ENCODE results near the gene GBGT1. TPM values are rescaled to one million over a fixed set of nuclear protein-coding genes. Genes with fewer than 3 reads are reported as not detected.

GBGT1 gene
- total RNA-seq, 1 experiment from 2014 or later: not detected

DNA sequence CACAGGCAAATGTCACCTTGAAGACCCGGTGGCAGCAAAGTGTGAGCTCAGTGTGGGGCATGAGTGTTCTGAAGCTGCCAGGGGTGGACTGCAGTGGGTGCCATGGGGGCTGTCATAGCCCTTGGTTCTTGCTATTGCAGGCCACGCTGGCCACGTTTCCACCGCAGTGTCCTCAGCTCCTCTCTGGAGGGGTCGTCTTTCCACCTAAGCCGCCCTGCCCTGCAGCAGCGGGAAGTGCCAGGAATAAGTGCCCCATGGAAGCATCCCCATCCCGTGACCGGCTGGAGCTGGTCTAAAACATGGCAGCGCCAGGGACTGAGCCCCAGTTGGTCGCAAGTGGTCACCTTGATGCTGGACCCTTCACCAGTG is 38.4 kb upstream of the GBGT1 start:
- TF ChIP-seq, protein P1, sequence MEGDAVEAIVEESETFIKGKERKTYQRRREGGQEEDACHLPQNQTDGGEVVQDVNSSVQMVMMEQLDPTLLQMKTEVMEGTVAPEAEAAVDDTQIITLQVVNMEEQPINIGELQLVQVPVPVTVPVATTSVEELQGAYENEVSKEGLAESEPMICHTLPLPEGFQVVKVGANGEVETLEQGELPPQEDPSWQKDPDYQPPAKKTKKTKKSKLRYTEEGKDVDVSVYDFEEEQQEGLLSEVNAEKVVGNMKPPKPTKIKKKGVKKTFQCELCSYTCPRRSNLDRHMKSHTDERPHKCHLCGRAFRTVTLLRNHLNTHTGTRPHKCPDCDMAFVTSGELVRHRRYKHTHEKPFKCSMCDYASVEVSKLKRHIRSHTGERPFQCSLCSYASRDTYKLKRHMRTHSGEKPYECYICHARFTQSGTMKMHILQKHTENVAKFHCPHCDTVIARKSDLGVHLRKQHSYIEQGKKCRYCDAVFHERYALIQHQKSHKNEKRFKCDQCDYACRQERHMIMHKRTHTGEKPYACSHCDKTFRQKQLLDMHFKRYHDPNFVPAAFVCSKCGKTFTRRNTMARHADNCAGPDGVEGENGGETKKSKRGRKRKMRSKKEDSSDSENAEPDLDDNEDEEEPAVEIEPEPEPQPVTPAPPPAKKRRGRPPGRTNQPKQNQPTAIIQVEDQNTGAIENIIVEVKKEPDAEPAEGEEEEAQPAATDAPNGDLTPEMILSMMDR (IDR thresholded peaks at IDR 0.05; ENCODE audit: unreplicated experiment): no peak

DNA sequence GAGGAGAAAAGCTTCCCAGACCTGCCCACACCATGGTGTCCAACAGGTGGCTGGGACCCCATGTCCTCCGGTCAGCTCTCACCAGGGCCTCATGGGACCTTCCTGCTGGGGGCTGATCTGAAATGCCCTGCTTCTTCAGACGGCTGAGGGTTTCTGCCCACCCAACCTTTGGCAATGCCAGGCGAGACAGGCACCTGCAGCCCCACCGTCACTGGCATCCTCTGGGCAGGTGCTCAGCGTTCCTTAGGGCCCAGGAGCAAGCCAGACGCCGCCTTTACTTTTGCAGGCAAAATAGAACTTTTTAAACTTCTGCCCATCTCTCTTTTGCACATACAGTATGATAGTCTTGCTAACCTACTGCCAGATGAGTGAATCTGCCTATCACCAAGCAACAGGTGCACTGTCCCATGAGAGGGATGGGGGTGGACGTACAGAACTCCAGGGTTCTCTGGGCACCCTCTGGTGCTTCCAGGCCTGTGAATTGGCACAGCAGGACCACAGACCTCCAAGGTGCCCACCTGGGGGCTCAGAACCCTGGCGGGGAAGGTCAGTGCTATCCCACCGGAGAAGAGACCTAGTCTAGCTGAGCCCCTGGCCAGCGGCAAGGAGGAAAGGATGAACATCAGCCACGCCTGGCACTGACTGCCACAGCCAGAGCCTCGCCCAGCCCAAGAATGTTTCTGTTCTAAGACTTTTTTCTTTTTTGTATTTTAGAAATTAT is 37.9 kb upstream of the GBGT1 start:
- TF ChIP-seq, protein P1 (IDR thresholded peaks at IDR 0.05; ENCODE audit: unreplicated experiment): no peak
- CTCF ChIA-PET: no interaction called here
- peaks cover 21% of the 10 kb centered on the region for H3K27me3 Mint-ChIP-seq (ENCODE audit: unreplicated experiment)
- H3K4me1 Mint-ChIP-seq (ENCODE audit: low read depth, unreplicated experiment): no peaks in the 10 kb centered on the region
- DNase-seq: no peak
- no peak overlapping the region for H3K27ac Mint-ChIP-seq (ENCODE audit: unreplicated experiment)
- intact Hi-C loops (cut with micrococcal nuclease; ENCODE audit: unreplicated experiment): no loop called here
- peaks cover 7% of the 10 kb centered on the region for H3K36me3 Mint-ChIP-seq (ENCODE audit: insufficient read depth, unreplicated experiment)
- BruUV-seq (replicated peaks): no TSS peak
- H3K9me3 Mint-ChIP-seq (ENCODE audit: low read depth, unreplicated experiment): no peaks in the 10 kb centered on the region
- no peak overlapping the region for H3K4me3 Mint-ChIP-seq (ENCODE audit: low read depth, unreplicated experiment)

More for the DNA sequence above, 38.4 kb upstream of the GBGT1 start:
- Mint-ChIP-seq H3K36me3 (ENCODE audit: insufficient read depth, unreplicated experiment) (peaks cover 7% of the 10 kb centered on the region), H3K27ac (ENCODE audit: unreplicated experiment) (no peak overlapping the region), H3K27me3 (ENCODE audit: unreplicated experiment) (peaks cover 21% of the 10 kb centered on the region), H3K9me3 (ENCODE audit: low read depth, unreplicated experiment) (no peaks in the 10 kb centered on the region), H3K4me1 (ENCODE audit: low read depth, unreplicated experiment) (no peaks in the 10 kb centered on the region), H3K4me3 (ENCODE audit: low read depth, unreplicated experiment) (no peak overlapping the region)
- no TSS peak for BruUV-seq (replicated peaks)
- no peak for DNase-seq
- intact Hi-C loops (cut with micrococcal nuclease; ENCODE audit: unreplicated experiment): no loop called here
- CTCF ChIA-PET: no interaction called here

DNA sequence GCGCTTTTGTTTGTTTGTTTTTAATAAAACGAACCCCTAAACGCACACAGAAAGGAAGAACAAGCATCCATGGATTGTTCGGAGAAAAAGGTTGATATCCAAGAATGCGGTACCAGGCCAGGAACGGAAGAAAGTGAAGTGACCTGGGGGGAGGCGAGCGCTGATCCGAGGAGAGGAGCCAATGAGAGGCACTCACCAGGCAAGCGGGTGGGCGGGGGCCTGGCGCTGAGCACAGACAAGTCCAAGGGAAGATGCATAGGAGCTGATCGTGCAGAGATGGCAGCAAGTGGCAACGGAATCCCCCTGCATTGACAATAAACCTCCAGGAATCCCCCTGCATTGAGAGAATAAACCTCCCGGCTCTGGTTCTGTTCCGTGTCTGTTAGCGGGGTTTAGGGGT is 36.9 kb upstream of the GBGT1 start:
- no TSS peak for BruUV-seq (replicated peaks)

DNA sequence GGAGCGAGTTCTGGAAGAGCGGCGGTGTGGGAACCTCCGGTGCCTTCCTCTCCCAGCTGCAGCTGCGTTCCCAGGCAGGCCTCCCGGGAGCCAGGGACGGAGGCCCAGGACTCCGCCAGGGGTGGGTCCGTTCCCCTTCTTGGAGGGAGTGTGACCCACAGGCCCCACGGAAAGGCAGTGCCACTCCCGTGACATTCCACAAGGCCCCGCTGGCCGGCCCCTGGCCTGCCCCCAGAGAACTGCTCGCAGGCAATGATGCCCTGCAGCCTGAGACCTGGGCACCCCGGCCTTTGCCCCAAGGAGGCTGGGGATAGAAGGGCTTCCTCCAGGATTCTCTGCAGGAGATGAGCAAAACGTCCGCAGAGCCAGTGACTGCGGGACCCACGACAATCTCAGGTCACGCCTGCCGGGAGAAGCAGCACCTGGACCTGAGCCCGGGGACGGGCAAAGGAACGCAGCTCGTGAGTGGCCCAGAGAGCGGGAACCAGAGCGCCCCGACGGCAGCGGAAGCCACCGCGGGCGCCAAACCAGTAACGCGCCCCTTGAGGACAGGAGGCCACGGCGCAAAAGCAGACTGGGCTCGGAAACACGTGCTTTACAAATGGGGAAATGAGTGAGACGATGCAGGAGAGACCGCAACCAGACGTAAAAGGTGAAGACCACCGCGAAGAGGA is 36.1 kb upstream of the GBGT1 start:
- peaks cover 21% of the 10 kb centered on the region for H3K27me3 Mint-ChIP-seq (ENCODE audit: unreplicated experiment)
- CTCF ChIA-PET: no interaction called here
- H3K4me1 Mint-ChIP-seq (ENCODE audit: low read depth, unreplicated experiment): no peaks in the 10 kb centered on the region
- no peak overlapping the region for H3K27ac Mint-ChIP-seq (ENCODE audit: unreplicated experiment)
- intact Hi-C loops (cut with micrococcal nuclease; ENCODE audit: unreplicated experiment): no loop called here
- DNase-seq: no peak
- peaks cover 3% of the 10 kb centered on the region for H3K36me3 Mint-ChIP-seq (ENCODE audit: insufficient read depth, unreplicated experiment)
- H3K9me3 Mint-ChIP-seq (ENCODE audit: low read depth, unreplicated experiment): no peaks in the 10 kb centered on the region
- TF ChIP-seq, protein P1 (IDR thresholded peaks at IDR 0.05; ENCODE audit: unreplicated experiment): no peak
- H3K4me3 Mint-ChIP-seq (ENCODE audit: low read depth, unreplicated experiment): no peak overlapping the region
- no TSS peak for BruUV-seq (replicated peaks)

More for the DNA sequence above, 36.9 kb upstream of the GBGT1 start:
- H3K9me3 Mint-ChIP-seq (ENCODE audit: low read depth, unreplicated experiment): no peaks in the 10 kb centered on the region
- H3K27me3 Mint-ChIP-seq (ENCODE audit: unreplicated experiment): peaks cover 21% of the 10 kb centered on the region
- intact Hi-C loops (cut with micrococcal nuclease; ENCODE audit: unreplicated experiment): no loop called here
- TF ChIP-seq, protein P1 (IDR thresholded peaks at IDR 0.05; ENCODE audit: unreplicated experiment): no peak
- peaks cover 7% of the 10 kb centered on the region for H3K36me3 Mint-ChIP-seq (ENCODE audit: insufficient read depth, unreplicated experiment)
- no peak overlapping the region for H3K27ac Mint-ChIP-seq (ENCODE audit: unreplicated experiment)
- DNase-seq: no peak
- CTCF ChIA-PET: interaction anchor here (0.6 kb wide), 1 partner anchor 1303 kb away, joined by 5 read pairs; no protein-coding TSS in a partner anchor
- no peak overlapping the region for H3K4me3 Mint-ChIP-seq (ENCODE audit: low read depth, unreplicated experiment)
- no peaks in the 10 kb centered on the region for H3K4me1 Mint-ChIP-seq (ENCODE audit: low read depth, unreplicated experiment)

Data from Calu3 (cell line).